HG03378 (cell line): ENCODE measurements around the gene PCSK6.

Experiments
- ATAC-seq: cut with Tn5 transposase; IDR thresholded peaks from one replicate; pipeline ENCODE4 v1.9.1; 2021; ENCODE audit warnings: mild to moderate bottlenecking, moderate library complexity; ENCODE audit not compliant: unreplicated experiment

The PCSK6 gene

DNA sequence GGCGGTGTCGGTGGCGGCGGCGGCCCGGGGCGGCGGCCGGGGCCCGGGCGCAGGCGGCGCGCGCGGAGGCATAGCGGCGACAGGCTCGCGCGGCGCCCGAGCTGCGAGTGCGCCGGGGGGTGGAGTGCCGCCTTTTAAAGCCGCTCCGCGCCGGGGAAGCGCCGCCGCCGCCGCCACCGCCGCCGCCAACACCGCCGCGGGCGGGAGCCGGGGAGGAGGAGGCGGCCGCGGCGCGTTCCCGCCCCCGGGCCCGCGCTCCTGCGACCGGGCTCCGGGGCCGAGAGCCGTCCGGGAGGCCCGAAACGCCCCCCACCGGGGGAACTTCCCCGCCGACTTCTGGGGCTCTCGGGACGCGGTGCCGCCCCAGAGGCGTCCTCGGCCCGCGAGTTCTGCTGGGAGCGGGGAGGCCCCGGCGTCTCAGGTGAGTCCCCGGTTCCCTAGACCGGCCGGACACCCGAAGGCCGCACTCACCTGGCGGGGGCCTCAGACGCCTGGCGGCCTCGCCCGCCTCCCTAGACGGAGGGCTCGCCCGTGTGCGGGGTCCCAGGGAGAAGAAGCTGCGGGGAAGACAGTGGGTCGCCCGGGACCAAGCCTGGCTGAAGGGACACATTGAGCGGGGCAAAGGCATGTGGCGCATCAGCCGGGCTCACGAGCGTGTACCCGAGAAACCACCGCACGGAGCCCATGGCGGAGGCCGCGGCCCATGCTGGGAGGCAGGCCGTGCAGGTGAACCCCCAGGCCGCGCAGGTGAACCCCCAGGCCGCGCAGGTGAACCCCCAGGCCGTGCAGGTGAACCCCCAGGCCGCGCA, at the start of gene PCSK6:
PCSK6 (minus strand) TSS at position 109 of the 809 bp plus-strand sequence; CDS start at position 72, 37 bp downstream.
- ATAC-seq = no peak

- no peak for ATAC-seq
Measured at GRCh38 chr15:101538996-101539395, 49.5 kb upstream of the PCSK6 start.

DNA sequence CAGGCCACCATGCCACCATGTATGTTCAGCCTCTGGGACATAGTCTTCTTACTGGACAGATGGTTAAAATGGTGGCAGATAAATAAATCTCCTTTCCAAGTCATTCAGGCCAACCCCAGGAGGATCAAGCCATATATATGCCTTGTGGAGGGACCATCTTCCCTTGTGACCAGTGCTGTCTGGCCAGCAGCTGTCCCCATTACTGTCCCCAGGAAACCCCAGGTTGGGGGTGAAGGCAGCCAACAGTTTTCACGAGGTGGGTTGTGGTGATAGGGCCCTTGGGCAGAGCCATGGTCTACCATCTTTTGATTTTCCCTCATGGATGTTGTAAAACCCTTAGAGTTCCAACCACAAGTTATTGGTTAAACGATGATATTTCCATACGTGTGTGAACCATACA, 48.7 kb upstream of the PCSK6 start:
- ATAC-seq = no peak

- ATAC-seq = no peak
Measured at GRCh38 chr15:101537483-101538080, 48.1 kb upstream of the PCSK6 start.

DNA sequence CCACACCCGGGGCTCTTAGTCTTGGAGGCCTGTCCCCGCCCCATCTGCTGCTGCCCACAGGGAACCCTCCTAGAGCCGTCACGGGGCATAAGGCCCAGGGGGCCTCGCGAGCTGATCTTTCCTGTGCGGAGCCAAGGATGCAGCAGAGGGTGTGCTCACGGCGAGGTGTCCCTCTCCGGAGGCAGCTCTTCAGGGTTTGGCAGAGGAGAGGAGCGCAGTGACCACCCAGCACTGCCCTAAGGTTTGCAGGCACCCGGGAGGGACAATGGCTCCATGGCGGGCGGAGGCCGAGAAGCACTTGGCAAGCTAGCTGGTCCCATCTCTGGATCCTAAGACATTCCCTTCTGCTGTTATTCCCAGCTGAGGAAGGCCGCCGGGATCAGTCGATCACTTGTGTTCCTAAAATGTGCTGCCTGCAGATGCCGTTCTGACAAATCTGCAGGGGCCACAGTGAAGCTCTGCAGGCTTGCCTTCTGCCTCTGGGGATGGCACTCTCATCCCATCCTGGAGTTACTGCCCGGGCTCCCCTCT, 47.4 kb upstream of the PCSK6 start:
- ATAC-seq = no peak

- ATAC-seq = no peak
Measured at GRCh38 chr15:101536166-101536874, 46.8 kb upstream of the PCSK6 start.

DNA sequence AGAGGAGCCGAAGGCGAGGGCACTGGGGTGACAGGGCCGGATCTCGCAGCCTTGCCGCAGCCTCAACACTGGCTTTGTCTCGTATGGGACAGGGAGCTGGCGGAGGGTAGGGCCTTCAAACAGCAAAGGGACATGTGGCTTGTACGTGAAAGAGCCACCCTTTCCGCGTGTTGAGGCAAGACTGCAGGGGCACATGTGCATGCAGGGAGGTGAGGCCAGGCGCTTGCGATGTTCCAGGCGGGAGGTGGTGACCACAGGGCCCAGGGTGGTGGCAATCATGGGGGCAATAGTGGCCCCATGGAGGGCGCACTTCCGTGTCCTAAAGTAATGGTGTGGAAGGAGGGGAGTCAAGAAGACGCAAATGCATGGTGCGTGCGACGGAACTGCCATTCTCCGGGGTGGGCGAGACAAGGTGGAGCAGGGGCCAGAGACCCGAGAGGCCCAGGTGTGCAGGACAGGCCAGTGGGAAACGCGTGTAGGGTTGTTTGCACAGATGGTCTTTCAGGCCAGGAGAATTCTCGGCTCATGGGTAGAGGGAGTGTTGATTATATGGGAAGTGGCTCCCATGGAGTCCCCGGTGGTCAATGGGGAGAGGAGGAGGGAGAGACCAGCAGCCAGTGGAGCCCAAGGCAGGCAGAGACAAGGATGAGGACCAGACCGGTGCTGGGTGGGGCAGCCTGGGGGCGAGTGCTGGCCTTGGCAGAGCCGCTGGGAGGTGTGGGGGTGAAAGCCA, 45.8 kb upstream of the PCSK6 start:
- ATAC-seq = no peak

GRCh38 chr15:101534376-101534970, 45.0 kb upstream of the PCSK6 start:
- ATAC-seq = no peak

- no peak for ATAC-seq
Measured at GRCh38 chr15:101533371-101534140, 44.0 kb upstream of the PCSK6 start.

DNA sequence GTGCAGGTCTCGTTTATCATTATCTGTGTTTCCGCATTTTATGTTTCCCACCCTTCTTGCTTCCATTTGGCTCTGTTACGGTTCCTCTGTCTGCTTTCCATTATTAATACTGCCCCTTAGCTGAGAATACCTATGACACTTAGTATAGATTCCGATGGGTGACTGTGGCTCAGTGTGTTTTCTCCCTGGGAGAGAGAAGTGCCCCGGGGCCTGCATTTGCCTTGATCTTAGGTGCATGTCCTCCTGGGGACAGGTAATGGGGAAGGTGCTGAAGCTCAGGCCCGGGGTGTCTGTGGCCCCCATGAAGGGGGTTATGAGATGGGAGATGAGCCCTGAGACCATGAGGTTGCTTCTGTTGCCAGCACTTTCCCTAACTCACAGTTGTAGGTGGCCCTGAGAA, 43.4 kb upstream of the PCSK6 start:
- ATAC-seq = no peak

GRCh38 chr15:101531170-101531569, 41.7 kb upstream of the PCSK6 start:
- no peak for ATAC-seq

DNA sequence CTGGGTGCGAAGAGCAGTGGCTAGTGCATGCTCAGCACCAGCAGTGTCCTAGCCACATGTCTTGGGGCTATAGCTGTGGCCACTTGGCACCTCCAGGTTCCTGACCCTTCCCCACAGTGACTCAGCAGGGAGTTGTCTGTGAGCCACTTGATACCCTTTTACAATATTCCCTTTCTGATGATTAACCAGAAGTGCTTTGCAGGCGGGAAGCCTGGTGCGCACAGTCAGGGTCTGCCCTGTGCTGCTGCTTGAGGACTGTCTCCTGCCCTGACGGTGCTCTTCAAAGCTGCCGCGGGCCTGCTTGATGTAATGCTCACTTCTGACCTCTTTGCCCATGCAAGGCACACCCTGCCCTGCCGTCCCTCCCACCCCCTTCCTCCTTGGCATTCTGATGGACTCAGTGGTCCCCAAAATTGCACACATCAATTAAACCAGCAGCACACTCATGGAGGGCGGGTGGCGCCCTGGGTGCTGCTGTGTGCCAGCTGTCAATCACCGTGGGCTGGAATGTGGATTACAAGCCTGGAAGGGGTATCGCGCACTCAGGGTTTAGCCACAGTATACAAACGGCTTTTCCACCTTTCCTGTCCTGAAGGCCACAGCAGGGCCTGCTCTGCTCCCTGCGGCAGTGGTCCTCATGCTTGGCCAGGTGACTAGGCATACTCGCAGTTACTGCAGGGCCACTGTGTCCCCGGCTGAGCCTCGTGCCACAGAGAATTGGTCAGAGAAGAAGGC, 40.9 kb upstream of the PCSK6 start:
- ATAC-seq = no peak

GRCh38 chr15:101528917-101529299, 39.4 kb upstream of the PCSK6 start:
- no peak for ATAC-seq

GRCh38 chr15:101528108-101528916, 38.8 kb upstream of the PCSK6 start:
- ATAC-seq = no peak

DNA sequence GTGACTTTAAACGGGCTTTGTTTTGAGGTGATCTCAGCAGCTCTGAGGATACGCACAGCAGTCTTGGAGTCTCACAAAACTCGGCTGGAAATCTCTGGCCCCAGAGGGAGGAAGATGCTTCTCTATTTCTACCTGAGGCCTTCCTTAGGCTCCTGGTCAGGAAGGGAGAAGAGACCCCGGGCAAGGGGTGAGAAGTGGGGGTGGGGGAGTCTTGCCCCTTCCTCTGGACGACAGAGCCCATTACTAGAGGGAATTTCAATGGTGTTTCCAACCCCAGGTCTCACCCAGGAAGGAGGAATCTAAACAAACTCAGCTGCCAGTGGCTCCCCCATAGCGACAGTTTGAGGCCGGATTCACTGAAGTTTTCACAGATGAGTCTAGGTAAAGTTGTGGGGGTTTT, 37.4 kb upstream of the PCSK6 start:
- no peak for ATAC-seq

DNA sequence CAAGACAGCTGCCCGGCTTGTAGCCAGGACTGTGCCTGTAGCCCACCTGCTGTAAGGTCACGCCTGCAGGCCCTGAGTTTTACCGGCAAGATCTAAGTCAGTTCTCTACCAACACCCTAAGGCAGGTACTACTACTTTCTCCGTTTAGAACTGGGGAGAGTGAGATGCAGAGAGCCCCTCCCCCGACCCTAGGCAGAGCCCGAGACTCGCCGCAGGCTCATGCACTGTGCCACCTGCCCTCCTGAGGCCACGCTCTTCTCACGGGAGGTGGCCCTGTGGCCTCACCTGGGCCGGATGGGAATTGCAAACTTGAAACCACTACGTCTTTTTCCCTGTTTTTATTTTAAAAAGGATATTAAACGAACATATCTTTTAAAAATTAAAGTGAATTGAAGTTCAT, 36.9 kb upstream of the PCSK6 start:
- ATAC-seq = no peak

DNA sequence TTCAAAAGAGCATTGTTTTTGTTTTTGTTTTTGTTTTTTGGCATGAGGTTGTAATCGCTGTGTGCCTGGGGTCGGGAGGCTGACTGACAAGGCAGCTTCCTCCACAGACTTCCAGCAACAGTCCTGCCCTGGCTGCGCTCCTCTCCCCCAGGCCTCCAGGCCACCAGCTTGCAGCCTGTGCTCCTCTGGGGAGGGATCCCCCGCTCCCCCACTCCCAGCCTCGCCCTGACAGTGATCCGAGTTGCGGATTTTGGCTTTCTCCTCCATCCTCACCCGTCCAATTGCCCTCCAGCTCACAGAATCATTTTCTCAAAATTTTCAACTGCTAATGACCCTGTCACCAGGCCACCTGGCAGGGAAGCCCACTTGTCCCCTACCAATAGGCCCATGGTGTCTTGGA, 36.5 kb upstream of the PCSK6 start:
- ATAC-seq = no peak

DNA sequence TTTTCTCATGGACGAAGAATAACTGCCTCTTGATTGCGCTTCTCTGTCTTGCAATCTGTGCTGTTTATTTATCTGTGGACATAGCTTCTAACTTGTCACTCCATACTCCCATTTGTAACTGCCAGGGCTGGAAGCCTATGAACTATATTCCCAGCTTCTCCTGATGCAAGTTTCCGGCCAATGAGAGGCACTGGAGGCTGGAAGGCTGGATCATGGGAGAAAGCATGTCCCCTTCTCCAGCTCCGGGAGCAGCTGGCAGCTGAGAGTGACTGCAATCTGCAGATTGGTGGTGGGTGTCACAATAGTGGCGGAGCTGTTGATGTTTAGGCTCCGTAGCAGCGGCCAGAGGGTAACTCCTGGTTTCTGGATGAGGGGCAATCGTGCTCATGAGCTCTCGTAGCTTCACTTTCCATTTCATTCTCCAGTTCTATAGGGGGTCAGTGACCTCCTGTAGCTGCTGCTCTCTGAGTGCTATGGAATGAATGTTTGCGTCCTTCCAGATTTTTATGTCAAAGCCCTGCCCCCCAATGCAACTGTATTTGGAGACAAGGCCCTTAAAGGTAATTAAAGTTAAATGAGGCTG, 35.7 kb upstream of the PCSK6 start:
- no peak for ATAC-seq
